ENCODE results near the gene MED17.

- TF ChIP-seq CTCF (conservative IDR thresholded peaks at IDR 0.05; ENCODE audit: low read length) (no peak), EZH2phosphoT487 (IDR thresholded peaks at IDR 0.05; ENCODE audit: borderline replicate concordance, low read depth, low read length) (no peak)
These were observed 13.9 kb upstream of the MED17 start for GRCh38 chr11:93770160-93770559.
